NCI-H82 (cell line): ENCODE measurements around the gene CDYL.

Experiments used
- DNase-seq: peaks from one replicate; lab custom pipeline; 2025; lab: John Stamatoyannopoulos, UW

Gene CDYL

GRCh38 chr6:4776131-4776492 is at the start of gene CDYL:
Gene CDYL (plus strand): TSS chr6:4776404. CDS start chr6:4776784, 380 bp downstream.
- peak; percentile 91 for DNase-seq

DNA sequence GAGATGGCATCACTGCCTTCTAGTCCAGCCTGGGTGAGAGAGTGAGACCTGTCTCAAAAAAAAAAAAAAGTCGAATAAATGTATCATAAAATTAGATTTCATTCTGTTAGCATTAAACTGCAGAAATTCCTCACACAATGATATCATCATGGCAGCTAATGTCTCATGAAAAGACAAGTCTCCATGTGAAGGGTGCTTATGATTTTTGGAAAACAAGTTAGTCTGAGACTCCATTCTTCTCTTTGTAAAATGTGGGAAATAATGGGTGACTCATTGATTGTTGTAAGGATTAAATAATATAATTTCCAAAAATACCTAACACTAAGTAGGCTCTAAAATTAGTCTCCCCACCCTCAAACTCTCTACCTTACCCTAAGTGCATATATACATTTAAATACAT is 49.6 kb upstream of the CDYL start:
- DNase-seq, result no peak

GRCh38 chr6:4727217-4727616 is 49.0 kb upstream of the CDYL start:
- DNase-seq, result no peak

GRCh38 chr6:4727671-4728435 is 48.4 kb upstream of the CDYL start:
- peak; percentile 22 for DNase-seq

GRCh38 chr6:4728436-4728769 is 47.8 kb upstream of the CDYL start:
- no peak for DNase-seq

GRCh38 chr6:4728926-4729325 is 47.3 kb upstream of the CDYL start:
- no peak for DNase-seq

GRCh38 chr6:4731996-4732395 is 44.2 kb upstream of the CDYL start:
- no peak for DNase-seq

DNA sequence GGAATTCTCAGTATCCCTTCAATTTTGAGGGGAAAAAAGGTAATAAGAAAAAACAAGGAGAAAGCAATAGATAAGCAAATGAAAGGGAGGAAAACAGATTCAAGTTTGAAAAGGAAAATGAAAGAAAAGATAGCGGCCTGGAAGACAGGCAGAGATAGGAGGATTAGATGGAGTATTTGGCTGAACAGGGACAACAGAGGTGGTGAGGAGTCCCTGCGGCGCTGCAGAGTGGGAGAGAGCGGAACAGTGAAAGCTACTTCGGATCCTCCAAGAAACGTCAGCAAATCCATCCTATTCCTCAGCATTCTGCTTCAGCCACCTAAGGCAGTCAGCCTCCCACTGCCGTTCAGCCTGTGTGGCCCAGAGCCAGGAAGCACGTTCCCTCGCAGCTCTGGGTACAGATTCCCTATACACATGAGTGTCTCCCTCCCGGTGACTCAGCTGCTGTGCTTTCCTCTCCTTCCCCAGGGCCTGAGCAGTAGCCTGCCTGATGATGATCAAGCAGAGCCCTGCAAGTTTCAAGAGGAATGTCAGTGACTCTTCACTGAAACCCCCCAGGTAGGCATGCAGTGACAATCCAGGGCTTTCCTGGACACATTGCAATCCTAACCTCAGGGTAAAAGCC is 43.4 kb upstream of the CDYL start:
- no peak for DNase-seq

GRCh38 chr6:4736371-4736873 is 39.8 kb upstream of the CDYL start:
- no peak for DNase-seq

GRCh38 chr6:4740032-4740431 is 36.2 kb upstream of the CDYL start:
- DNase-seq, result no peak

DNA sequence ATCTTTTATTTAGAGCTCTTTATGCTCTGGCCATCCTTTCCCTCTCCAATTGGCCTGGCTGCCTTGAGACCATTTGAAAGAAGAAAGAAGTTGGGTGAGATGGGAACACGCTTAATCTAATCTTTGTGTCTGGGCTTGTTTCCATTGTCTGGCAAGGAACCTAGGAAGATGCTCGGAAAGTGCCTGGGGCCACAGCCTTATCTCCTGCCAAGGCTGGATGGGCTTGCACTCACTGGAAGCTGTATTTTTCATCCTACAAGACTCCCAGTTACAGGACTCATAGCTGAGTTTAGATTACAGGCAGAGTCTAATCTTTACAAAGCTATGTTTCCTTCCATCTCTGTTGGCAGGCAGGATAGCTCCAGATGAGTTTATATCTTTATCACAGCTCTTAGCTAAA is 33.1 kb upstream of the CDYL start:
- no peak for DNase-seq

GRCh38 chr6:4743926-4744325 is 32.3 kb upstream of the CDYL start:
- DNase-seq, result no peak

- DNase-seq, result no peak
These were observed 28.6 kb upstream of the CDYL start for GRCh38 chr6:4747588-4747987.

- no peak for DNase-seq
These were observed 24.3 kb upstream of the CDYL start for GRCh38 chr6:4751823-4752464.

GRCh38 chr6:4756247-4756646 is 20.0 kb upstream of the CDYL start:
- DNase-seq, result no peak

- DNase-seq, result no peak
These were observed 16.2 kb upstream of the CDYL start for GRCh38 chr6:4759997-4760396.

- no peak for DNase-seq
These were observed 15.4 kb upstream of the CDYL start for GRCh38 chr6:4760773-4761172.

DNA sequence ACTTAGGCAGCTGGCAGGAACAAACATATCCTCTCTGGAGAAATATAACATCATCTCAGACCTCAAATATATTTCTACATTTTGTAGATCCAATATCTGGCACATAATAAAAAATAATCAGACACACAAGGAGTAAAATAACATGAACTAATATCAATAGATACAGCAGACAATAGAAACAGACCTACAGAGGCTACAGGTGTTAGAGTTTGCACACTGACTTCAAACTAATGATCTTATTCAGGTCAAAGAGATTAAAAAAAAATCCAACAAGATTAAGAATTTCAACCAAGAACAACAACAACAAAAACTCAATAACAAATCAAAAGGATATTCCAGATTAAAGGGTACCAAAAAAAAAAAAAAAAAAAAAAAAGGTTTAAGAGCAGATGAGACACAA is 13.9 kb upstream of the CDYL start:
- no peak for DNase-seq

- no peak for DNase-seq
These were observed 12.3 kb upstream of the CDYL start for GRCh38 chr6:4763921-4764320.

- DNase-seq, result no peak
These were observed 7.4 kb upstream of the CDYL start for GRCh38 chr6:4768815-4769214.

GRCh38 chr6:4772750-4773149 is 3.5 kb upstream of the CDYL start:
- DNase-seq, result no peak

- no peak for DNase-seq
These were observed 3.0 kb upstream of the CDYL start for GRCh38 chr6:4773181-4773580.

DNA sequence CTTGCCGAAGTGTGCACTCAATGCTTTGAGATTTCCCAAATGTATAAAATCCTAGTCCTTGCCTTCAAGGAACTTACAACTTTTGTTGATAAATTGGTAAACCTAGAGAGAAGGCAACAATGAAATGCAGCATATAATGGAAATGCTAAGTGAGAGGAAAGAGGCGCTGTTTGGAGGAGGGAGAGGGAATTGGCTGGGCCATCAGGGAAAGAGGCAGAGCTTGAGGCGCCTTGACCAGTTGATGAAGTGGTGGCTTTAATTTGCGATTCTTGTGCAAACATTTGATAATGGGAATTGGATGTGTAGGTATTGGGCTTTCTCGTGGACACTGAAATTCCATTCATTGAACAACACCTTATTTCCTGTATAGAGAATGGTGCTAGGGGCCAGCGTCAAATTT is 1.9 kb upstream of the CDYL start:
- DNase-seq, result no peak
